ENCODE data around the gene TCF7L1. TPM values are rescaled to one million over a fixed set of nuclear protein-coding genes. Genes with fewer than 3 reads are reported as not detected.

TCF7L1 gene
- total and polyA plus RNA-seq, 11 donors: 1.9 to 9.8 (median 6.3) TPM

DNA sequence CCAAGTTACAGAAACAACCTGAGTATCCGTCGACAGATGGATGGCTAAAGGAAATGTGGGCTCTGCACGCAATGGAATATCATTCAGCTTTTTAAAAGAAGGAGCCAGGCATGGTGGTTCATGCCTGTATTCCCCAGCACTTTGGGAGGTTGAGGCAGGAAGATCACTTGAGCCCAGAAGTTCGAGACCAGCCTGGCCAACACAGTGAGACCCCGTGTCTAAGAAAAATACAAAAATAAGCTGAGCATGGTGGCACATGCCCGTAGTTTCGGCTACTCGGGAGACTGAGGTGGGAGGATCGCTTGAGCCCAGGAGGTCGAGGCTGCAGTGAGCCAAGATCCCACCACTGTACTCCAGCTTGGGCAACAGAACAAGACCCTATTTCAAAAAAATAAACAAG, 34.3 kb downstream of the TCF7L1 start:
- Histone ChIP-seq H3K4me3 (no peak overlapping the region), H3K27ac (no peak overlapping the region), H3K27me3 (no peaks in the 10 kb centered on the region), H3K9me3 (no peaks in the 10 kb centered on the region), H3K36me3 (no peaks in the 10 kb centered on the region), H3K4me1 (peaks cover 0 to 30% (median 13%) of the 10 kb centered on the region in 12 donors)
- no peak for TF ChIP-seq POLR2A (IDR thresholded peaks at IDR 0.05)
- TF ChIP-seq, protein P1, sequence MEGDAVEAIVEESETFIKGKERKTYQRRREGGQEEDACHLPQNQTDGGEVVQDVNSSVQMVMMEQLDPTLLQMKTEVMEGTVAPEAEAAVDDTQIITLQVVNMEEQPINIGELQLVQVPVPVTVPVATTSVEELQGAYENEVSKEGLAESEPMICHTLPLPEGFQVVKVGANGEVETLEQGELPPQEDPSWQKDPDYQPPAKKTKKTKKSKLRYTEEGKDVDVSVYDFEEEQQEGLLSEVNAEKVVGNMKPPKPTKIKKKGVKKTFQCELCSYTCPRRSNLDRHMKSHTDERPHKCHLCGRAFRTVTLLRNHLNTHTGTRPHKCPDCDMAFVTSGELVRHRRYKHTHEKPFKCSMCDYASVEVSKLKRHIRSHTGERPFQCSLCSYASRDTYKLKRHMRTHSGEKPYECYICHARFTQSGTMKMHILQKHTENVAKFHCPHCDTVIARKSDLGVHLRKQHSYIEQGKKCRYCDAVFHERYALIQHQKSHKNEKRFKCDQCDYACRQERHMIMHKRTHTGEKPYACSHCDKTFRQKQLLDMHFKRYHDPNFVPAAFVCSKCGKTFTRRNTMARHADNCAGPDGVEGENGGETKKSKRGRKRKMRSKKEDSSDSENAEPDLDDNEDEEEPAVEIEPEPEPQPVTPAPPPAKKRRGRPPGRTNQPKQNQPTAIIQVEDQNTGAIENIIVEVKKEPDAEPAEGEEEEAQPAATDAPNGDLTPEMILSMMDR (IDR thresholded peaks at IDR 0.05): no peak
- 96 to 97% (median 97%) methylated on average over 10 of the region's 10 CpGs for WGBS, 4 donors
- DNase-seq (no peak), ATAC-seq (no peak)
- intact Hi-C loops (cut with DNase I): no loop called here

DNA sequence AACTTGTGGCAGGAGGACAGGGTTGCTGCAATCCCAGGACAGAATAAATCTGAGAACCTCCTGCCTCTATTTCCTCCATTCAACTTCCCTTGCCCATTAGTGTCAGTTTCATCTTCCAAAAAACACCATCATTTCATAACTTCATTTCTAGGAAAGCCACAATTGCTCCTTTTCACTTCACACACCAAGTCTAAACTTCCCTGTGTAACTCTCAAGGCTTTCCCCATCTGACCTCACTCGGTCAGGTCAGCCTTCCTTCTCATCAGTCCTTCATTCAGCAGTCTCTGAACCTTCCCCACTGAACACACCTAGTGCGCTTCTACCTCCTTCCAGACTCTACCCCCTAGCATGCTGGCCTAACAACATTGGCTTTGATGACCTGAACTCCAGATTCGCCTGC, 35.8 kb downstream of the TCF7L1 start:
- 95 to 98% (median 96%) methylated on average over 3 of the region's 3 CpGs for WGBS, 4 donors
- H3K36me3 ChIP-seq: no peaks in the 10 kb centered on the region
- ATAC-seq (no peak), DNase-seq (no peak)
- no peaks in the 10 kb centered on the region for H3K27me3 ChIP-seq
- peaks cover 0 to 17% (median 3%) of the 10 kb centered on the region in 12 donors for H3K4me1 ChIP-seq
- TF ChIP-seq POLR2A (IDR thresholded peaks at IDR 0.05): no peak
- TF ChIP-seq, protein P1 (IDR thresholded peaks at IDR 0.05): no peak
- H3K4me3 ChIP-seq: no peak overlapping the region
- no peaks in the 10 kb centered on the region for H3K9me3 ChIP-seq
- intact Hi-C loops (cut with DNase I): no loop called here
- H3K27ac ChIP-seq: peak overlapping the region in 1 of 12 donors; percentile 32

DNA sequence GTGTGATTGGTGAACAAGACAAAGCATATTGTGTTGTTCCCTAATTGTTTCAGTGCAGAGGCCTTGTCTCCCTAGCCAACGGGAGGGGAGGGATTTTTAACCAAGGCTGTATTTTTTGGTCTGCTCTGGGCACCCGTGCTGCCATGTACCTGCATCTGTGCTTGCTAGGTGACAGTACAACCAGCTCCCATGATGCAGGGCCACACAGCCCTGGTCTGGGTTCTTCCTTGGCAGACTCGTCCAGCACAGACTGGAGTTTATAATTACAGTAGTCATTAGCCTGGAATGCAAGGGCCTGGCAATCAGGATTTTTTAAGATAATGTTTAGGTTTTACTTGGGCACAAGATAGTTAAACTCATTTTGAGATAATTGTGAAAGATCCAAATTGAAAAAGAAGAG, 36.4 kb downstream of the TCF7L1 start:
- no peaks in the 10 kb centered on the region for H3K27me3 ChIP-seq
- intact Hi-C loops (cut with DNase I): no loop called here
- no peak overlapping the region for H3K27ac ChIP-seq
- H3K4me3 ChIP-seq: no peak overlapping the region
- WGBS, 4 donors: 81 to 89% (median 86%) methylated on average over 3 of the region's 3 CpGs
- H3K4me1 ChIP-seq: peaks cover 0 to 16% (median 6%) of the 10 kb centered on the region in 12 donors
- ATAC-seq (no peak), DNase-seq (no peak)
- H3K9me3 ChIP-seq: no peaks in the 10 kb centered on the region
- no peaks in the 10 kb centered on the region for H3K36me3 ChIP-seq
- no peak for TF ChIP-seq POLR2A (IDR thresholded peaks at IDR 0.05)
- TF ChIP-seq, protein P1 (IDR thresholded peaks at IDR 0.05): no peak

DNA sequence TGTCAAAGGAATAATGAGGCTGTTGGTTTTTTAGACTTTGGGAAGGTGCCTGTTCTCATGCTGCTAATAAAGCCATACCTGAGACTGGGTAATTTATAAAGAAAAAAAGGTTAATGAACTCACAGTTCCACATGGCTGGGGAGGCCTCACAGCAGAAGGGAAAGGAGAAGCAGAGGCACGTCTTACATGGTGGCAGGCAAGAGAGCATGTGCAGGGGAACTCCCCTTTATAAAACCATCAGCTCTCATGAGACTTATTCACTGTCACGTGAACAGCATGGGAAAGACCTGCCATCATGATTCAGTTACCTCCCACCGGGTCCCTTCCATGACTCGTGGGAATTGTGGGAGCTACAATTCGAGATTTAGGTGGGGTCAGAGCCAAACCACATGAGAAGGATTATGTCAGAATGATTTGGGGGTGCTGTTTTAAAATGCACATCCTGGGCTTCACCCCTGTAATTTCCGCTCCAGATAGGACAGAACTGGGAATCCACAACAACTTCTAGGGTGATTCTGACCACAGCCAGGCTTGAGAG, 37.8 kb downstream of the TCF7L1 start:
- DNase-seq: no peak

More for the DNA sequence above, 37.8 kb downstream of the TCF7L1 start:
- Histone ChIP-seq H3K36me3 (no peaks in the 10 kb centered on the region), H3K27ac (no peak overlapping the region), H3K4me1 (peaks cover 7 to 24% (median 16%) of the 10 kb centered on the region in 12 donors), H3K4me3 (no peak overlapping the region), H3K9me3 (no peaks in the 10 kb centered on the region), H3K27me3 (no peaks in the 10 kb centered on the region)
- no peak for TF ChIP-seq POLR2A (IDR thresholded peaks at IDR 0.05)
- TF ChIP-seq, protein P1 (IDR thresholded peaks at IDR 0.05): no peak
- intact Hi-C loops (cut with DNase I): loop anchor here in 1 of 10 donors (5.0 kb wide), 1 partner anchor 34 kb away; no protein-coding TSS in a partner anchor
- ATAC-seq: no peak
- 82 to 86% (median 83%) methylated on average over 6 of the region's 6 CpGs for WGBS, 4 donors
